NT2/D1 (cell line): ENCODE results near the gene NEB.

Experiments used
- SUZ12 ChIP-seq: IDR thresholded peaks from 2 replicates; pipeline ENCODE4 v1.6.1; 2011; ENCODE audit not compliant: insufficient read length, insufficient read depth; ENCODE audit errors: extremely low read depth
- ZNF274 ChIP-seq: IDR thresholded peaks from 2 replicates; pipeline ENCODE4 v1.6.1; 2011; ENCODE audit warnings: mild to moderate bottlenecking, low read depth, low read length

GRCh38 chr2:151708788-151709187 lies 25.5 kb downstream of the NEB start:
- TF ChIP-seq ZNF274 (no peak), SUZ12 (no peak)
